Heart right ventricle (tissue), 16 donors: ENCODE measurements around the gene SLC7A6OS. TPM values are rescaled to one million over a fixed set of nuclear protein-coding genes. Genes with fewer than 3 reads are reported as not detected.
A peak's percentile ranks its signal among the peaks of the same experiment; 100 is the strongest.

ENCODE experiments used
- ATAC-seq, 8 donors: fragments of 200-7000 bp; cut with Tn5 transposase; one replicate each; pipeline ENCODE4 v1.9.1; 2020; ENCODE audit warnings: mild to moderate bottlenecking in 8 of 8, moderate library complexity in 8 of 8, moderate number of reproducible peaks in 1 of 8
- DNase-seq, 2 donors: peaks; one replicate each; pipeline ENCODE4 v3.0.0-alpha.2; 2020
- H3K27ac ChIP-seq, 10 donors: fragments of 200-600 bp; sonication (generic) in 2 of 10; one replicate each; pipeline versions ENCODE4 v1.5.0 to v1.8.0; 2020 to 2022; ENCODE audit warnings: mild to moderate bottlenecking in 3 of 10
- H3K27me3 ChIP-seq, 7 donors: fragments of 200-600 bp; one replicate each; pipeline ENCODE4 v1.8.0; 2021 to 2022; ENCODE audit warnings: mild to moderate bottlenecking in 2 of 7
- H3K36me3 ChIP-seq, 9 donors: fragments of 200-600 bp; sonication (generic) in 1 of 9; one replicate each; pipeline versions ENCODE4 v1.5.0 to v1.8.0; 2020 to 2022; ENCODE audit warnings: mild to moderate bottlenecking in 2 of 9
- H3K4me1 ChIP-seq, 9 donors: fragments of 200-600 bp; sonication (generic) in 1 of 9; one replicate each; pipeline versions ENCODE4 v1.5.0 to v1.8.0; 2020 to 2022; ENCODE audit warnings: mild to moderate bottlenecking in 4 of 9
- H3K4me3 ChIP-seq, 10 donors: fragments of 200-600 bp; sonication (generic) in 2 of 10; one replicate each; pipeline versions ENCODE4 v1.5.0 to v1.8.0; 2020 to 2022; ENCODE audit warnings: mild to moderate bottlenecking in 7 of 10, moderate library complexity in 2 of 10
- H3K9me3 ChIP-seq, 11 donors: fragments of 200-600 bp in 10 of 11; sonication (generic) in 2 of 11; one replicate each; pipeline versions ENCODE4 v1.5.0 to v1.8.0; 2013 to 2022; ENCODE audit warnings: mild to moderate bottlenecking in 2 of 11, control low read depth in 1 of 11, moderate library complexity in 1 of 11
- WGBS, 2 donors: extraction: QIAGEN DNeasy Blood & Tissue Kit; methylation state at CpG; one replicate each; pipeline ENCODE4 v1.1.7; 2013; ENCODE audit warnings: inconsistent platforms in 1 of 2; 5-methylcytosine and 5-hydroxymethylcytosine counted together
- intact Hi-C, 10 donors: fragments of 100-400 bp; cut with DNase I; formaldehyde crosslinking; loops; one replicate each; pipeline versions ENCODE4 v1.11.1 to v1.14.2; 2022
- polyA plus RNA-seq, 2 donors: library from polyadenylated mRNA; stranded (reverse); fragments of 200-250 nt; gene quantifications; one replicate each; pipeline ENCODE4 v1.2.3, GENCODE V29; 2013
- total RNA-seq, 10 donors: library from RNA; stranded (reverse); fragmentation: NEBNext Ultra II Directional in 3 of 10; extraction: Animal tissue kit (Norgen Biotek cat#: 25700) in 3 of 10; gene quantifications; one replicate each; pipeline versions ENCODE4 v1.2.1 to v1.2.4, GENCODE V29; 2021 to 2023
- TF ChIP-seq, protein P1 (sequence below), 9 donors: fragments of 200-600 bp; sonication (generic) in 2 of 9; IDR thresholded peaks; one replicate each; pipeline versions ENCODE4 v1.5.0 to v1.8.0; 2021 to 2022; ENCODE audit warnings: antibody characterized with exemption in 9 of 9, mild to moderate bottlenecking in 5 of 9, moderate library complexity in 1 of 9
- donor health status: Arrhythmogenic right ventricular cardiomyopathy.
- donor health status: ischemic (EF 13 %, LVEDD 7.1; RV severe dilation, severe dysfunction).
- donor health status: healthy with polysubstance abuse.
- donor health status: DM: no; HTN: yes; CAD: no.
- donor health status: DM: no; HTN: no; CAD: no.
- donor health status: ischemic (EF 25% LVEDD 6.9; RV normal size, moderate dysfunction).
- donor health status: ischemic (EF 25% LVEDD 5.7; RV mildly dilated, moderate dysfunction).
- donor health status: healthy.
- donor health status: DM: yes; HTN: yes; CAD: no.
- donor health status: Ischemic cardiomyopathy.
- donor health status: ischemic (EF 35%, LVEDD 5.7; RV mildly dilated, moderate dysfunction).
- donor health status: nonischemic (EF 11% LVEDD 7.7; RV severe dilation, severe dysfunction).
- donor health status: DM: yes; HTN: yes; CAD: no.
- donor health status: PGD.
- donor health status: ischemic (EF 29% LVEDD 5.4; RV normal size, mild dysfunction).
- donor health status: nonischemic (EF 23%, LVEDD 6.1; RV moderate dilation, normal function).

Gene SLC7A6OS
- total and polyA plus RNA-seq, 12 donors, result 7.3 to 14.4 (median 12.3) TPM

- TF ChIP-seq, protein P1, sequence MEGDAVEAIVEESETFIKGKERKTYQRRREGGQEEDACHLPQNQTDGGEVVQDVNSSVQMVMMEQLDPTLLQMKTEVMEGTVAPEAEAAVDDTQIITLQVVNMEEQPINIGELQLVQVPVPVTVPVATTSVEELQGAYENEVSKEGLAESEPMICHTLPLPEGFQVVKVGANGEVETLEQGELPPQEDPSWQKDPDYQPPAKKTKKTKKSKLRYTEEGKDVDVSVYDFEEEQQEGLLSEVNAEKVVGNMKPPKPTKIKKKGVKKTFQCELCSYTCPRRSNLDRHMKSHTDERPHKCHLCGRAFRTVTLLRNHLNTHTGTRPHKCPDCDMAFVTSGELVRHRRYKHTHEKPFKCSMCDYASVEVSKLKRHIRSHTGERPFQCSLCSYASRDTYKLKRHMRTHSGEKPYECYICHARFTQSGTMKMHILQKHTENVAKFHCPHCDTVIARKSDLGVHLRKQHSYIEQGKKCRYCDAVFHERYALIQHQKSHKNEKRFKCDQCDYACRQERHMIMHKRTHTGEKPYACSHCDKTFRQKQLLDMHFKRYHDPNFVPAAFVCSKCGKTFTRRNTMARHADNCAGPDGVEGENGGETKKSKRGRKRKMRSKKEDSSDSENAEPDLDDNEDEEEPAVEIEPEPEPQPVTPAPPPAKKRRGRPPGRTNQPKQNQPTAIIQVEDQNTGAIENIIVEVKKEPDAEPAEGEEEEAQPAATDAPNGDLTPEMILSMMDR (IDR thresholded peaks at IDR 0.05), result no peak
- H3K9me3 ChIP-seq, result no peaks in the 10 kb centered on the region
- peaks cover 28 to 94% (median 74%) of the 10 kb centered on the region in 9 donors for H3K4me1 ChIP-seq
- peaks cover 0 to 45% (median 2%) of the 10 kb centered on the region in 9 donors for H3K36me3 ChIP-seq
- ATAC-seq (no peak), DNase-seq (no peak)
- H3K27me3 ChIP-seq, result no peaks in the 10 kb centered on the region
- intact Hi-C loops, result no loop called here
- H3K4me3 ChIP-seq, result no peak overlapping the region
- H3K27ac ChIP-seq, result peak overlapping the region; percentile 67 to 88 (median 81)
- 66 to 71% methylated on average over 5 of the region's 5 CpGs for WGBS, 2 donors
Observed at GRCh38 chr16:68283346-68283745, 27.4 kb downstream of the SLC7A6OS start.

- intact Hi-C loops, result no loop called here
- ATAC-seq, result no peak
- no peaks in the 10 kb centered on the region for H3K9me3 ChIP-seq
- DNase-seq, result no peak
- H3K27ac ChIP-seq, result peak overlapping the region; percentile 1 to 88 (median 81)
- H3K27me3 ChIP-seq, result no peaks in the 10 kb centered on the region
- H3K36me3 ChIP-seq, result peaks cover 0 to 47% (median 2%) of the 10 kb centered on the region in 9 donors
- H3K4me3 ChIP-seq, result no peak overlapping the region
- peaks cover 16 to 81% (median 62%) of the 10 kb centered on the region in 9 donors for H3K4me1 ChIP-seq
- WGBS, 2 donors, result 76 to 96% methylated on average over 4 of the region's 4 CpGs
- TF ChIP-seq, protein P1 (IDR thresholded peaks at IDR 0.05), result no peak
Observed at GRCh38 chr16:68282064-68282452, 28.7 kb downstream of the SLC7A6OS start.

- intact Hi-C loops, result no loop called here
- DNase-seq (no peak), ATAC-seq (no peak)
- peaks cover 0 to 50% (median 2%) of the 10 kb centered on the region in 9 donors for H3K36me3 ChIP-seq
- peaks cover 14 to 77% (median 57%) of the 10 kb centered on the region in 9 donors for H3K4me1 ChIP-seq
- peak overlapping the region in 9 of 10 donors; percentile 1 to 88 (median 82) for H3K27ac ChIP-seq
- H3K4me3 ChIP-seq, result no peak overlapping the region
- H3K9me3 ChIP-seq, result no peaks in the 10 kb centered on the region
- 90 to 96% methylated on average over 4 of the region's 4 CpGs for WGBS, 2 donors
- no peaks in the 10 kb centered on the region for H3K27me3 ChIP-seq
- TF ChIP-seq, protein P1 (IDR thresholded peaks at IDR 0.05), result no peak
Observed at GRCh38 chr16:68281368-68282063, 29.2 kb downstream of the SLC7A6OS start.

- 89 to 95% methylated on average over 13 of the region's 13 CpGs for WGBS, 2 donors
- TF ChIP-seq, protein P1 (IDR thresholded peaks at IDR 0.05), result no peak
- Histone ChIP-seq H3K27ac (peak overlapping the region in 5 of 10 donors; percentile 27 to 86 (median 37)), H3K36me3 (peaks cover 0 to 65% (median 3%) of the 10 kb centered on the region in 9 donors), H3K4me1 (peaks cover 7 to 76% (median 50%) of the 10 kb centered on the region in 9 donors), H3K9me3 (no peaks in the 10 kb centered on the region), H3K4me3 (no peak overlapping the region), H3K27me3 (no peaks in the 10 kb centered on the region)
- intact Hi-C loops, result no loop called here
- ATAC-seq (no peak), DNase-seq (no peak)
Observed at GRCh38 chr16:68279726-68280558, 30.8 kb downstream of the SLC7A6OS start.
